HEK293 (cell line): ENCODE data around the gene ZC3H4.

Source experiments
- CTCF ChIA-PET: fragments of 350-600 bp; formaldehyde crosslinking; extraction: SDS; loops from one replicate; lab custom pipeline; 2021; ENCODE audit warnings: antibody characterized with exemption; lab: Yijun Ruan, JAX
- POLR2A ChIA-PET: fragments of 300-600 bp; formaldehyde crosslinking; extraction: SDS; loops from one replicate; lab custom pipeline; 2020; ENCODE audit warnings: antibody characterized with exemption, inconsistent platforms; lab: Yijun Ruan, JAX
- H3K27ac ChIP-seq: fragments of 200-500 bp; sonication (Bioruptor generic); 2 replicates; pipeline ENCODE4 v1.5.1; 2014; ENCODE audit warnings: low read depth, low read length, control low read depth, inconsistent platforms; ENCODE audit errors: extremely low read depth
- H3K36me3 ChIP-seq, 2 experiments: fragments of 200-500 bp in 1 of 2; sonication (Bioruptor generic) in 1 of 2; 1 replicate in 1 of 2; 2 replicates in 1 of 2; pipeline ENCODE4 v1.5.1; 2014 to 2017; ENCODE audit warnings: inconsistent platforms in 2 of 2, low read length in 2 of 2; ENCODE audit not compliant: control insufficient read depth in 2 of 2, insufficient read depth in 1 of 2
- H3K4me1 ChIP-seq: fragments of 200-500 bp; sonication (Bioruptor generic); 2 replicates; pipeline ENCODE4 v1.5.1; 2014; ENCODE audit warnings: mild to moderate bottlenecking, low read length, inconsistent platforms; ENCODE audit not compliant: control insufficient read depth, insufficient read depth
- H3K4me3 ChIP-seq: 2 replicates; pipeline ENCODE4 v1.5.1; 2011; ENCODE audit warnings: low read depth, mild to moderate bottlenecking, control low read depth, low read length, moderate library complexity
- H3K9me3 ChIP-seq: fragments of 200-500 bp; sonication (Bioruptor generic); 2 replicates; pipeline ENCODE4 v1.5.1; 2014; ENCODE audit warnings: low read depth, low read length, inconsistent platforms; ENCODE audit not compliant: control insufficient read depth, insufficient read depth
- FEZF1 ChIP-seq: fragments of 450-650 bp; formaldehyde crosslinking; IDR thresholded peaks from 2 replicates; pipeline ENCODE4 v1.5.1; 2016; ENCODE audit warnings: missing biosample characterization, missing genetic modification characterization
- GLI2 ChIP-seq: fragments of 450-650 bp; formaldehyde crosslinking; IDR thresholded peaks from 2 replicates; pipeline ENCODE4; 2017; ENCODE audit warnings: missing biosample characterization, missing genetic modification characterization, low read depth, borderline replicate concordance
- REPIN1 ChIP-seq: fragments of 450-650 bp; formaldehyde crosslinking; IDR thresholded peaks from 2 replicates; pipeline ENCODE4 v1.5.1; 2017; ENCODE audit warnings: missing biosample characterization, missing genetic modification characterization, low read depth
- SETDB1 ChIP-seq: IDR thresholded peaks from one replicate; pipeline ENCODE4 v1.6.1; 2017; ENCODE audit warnings: mild to moderate bottlenecking, low read length, moderate library complexity, mixed read lengths; ENCODE audit not compliant: insufficient read length
- ZBTB8A ChIP-seq: fragments of 450-650 bp; formaldehyde crosslinking; IDR thresholded peaks from 2 replicates; pipeline ENCODE4 v1.5.1; 2016; ENCODE audit warnings: missing biosample characterization, missing genetic modification characterization
- ZFHX2 ChIP-seq: fragments of 450-650 bp; formaldehyde crosslinking; conservative IDR thresholded peaks from 2 replicates; pipeline ENCODE4 v1.5.1; 2016; ENCODE audit warnings: missing biosample characterization, missing genetic modification characterization
- ZNF121 ChIP-seq: fragments of 450-650 bp; formaldehyde crosslinking; IDR thresholded peaks from 2 replicates; pipeline ENCODE4 v1.5.1; 2016; ENCODE audit warnings: missing biosample characterization, missing genetic modification characterization
- ZNF155 ChIP-seq: fragments of 450-650 bp; formaldehyde crosslinking; IDR thresholded peaks from 2 replicates; pipeline ENCODE4 v1.5.1; 2016; ENCODE audit warnings: missing biosample characterization, missing genetic modification characterization
- ZNF18 ChIP-seq: fragments of 450-650 bp; formaldehyde crosslinking; IDR thresholded peaks from 2 replicates; pipeline ENCODE4 v1.5.1; 2016; ENCODE audit warnings: missing biosample characterization, missing genetic modification characterization
- ZNF239 ChIP-seq: fragments of 450-650 bp; formaldehyde crosslinking; IDR thresholded peaks from 2 replicates; pipeline ENCODE4 v1.5.1; 2016; ENCODE audit warnings: missing biosample characterization, missing genetic modification characterization
- ZNF324 ChIP-seq: fragments of 450-650 bp; formaldehyde crosslinking; IDR thresholded peaks from 2 replicates; pipeline ENCODE4 v1.5.1; 2016; ENCODE audit warnings: missing biosample characterization, missing genetic modification characterization
- ZNF416 ChIP-seq: fragments of 450-650 bp; formaldehyde crosslinking; IDR thresholded peaks from 2 replicates; pipeline ENCODE4 v1.5.1; 2016; ENCODE audit warnings: missing biosample characterization, missing genetic modification characterization
- ZNF530 ChIP-seq: fragments of 450-650 bp; formaldehyde crosslinking; IDR thresholded peaks from 2 replicates; pipeline ENCODE4 v1.5.1; 2016; ENCODE audit warnings: low read depth, missing biosample characterization, missing genetic modification characterization
- ZNF558 ChIP-seq: fragments of 450-650 bp; formaldehyde crosslinking; IDR thresholded peaks from 2 replicates; pipeline ENCODE4 v1.5.1; 2016; ENCODE audit warnings: missing biosample characterization, missing genetic modification characterization
- ZNF639 ChIP-seq: fragments of 450-650 bp; formaldehyde crosslinking; IDR thresholded peaks from 2 replicates; pipeline ENCODE4 v1.5.1; 2016; ENCODE audit warnings: missing biosample characterization, missing genetic modification characterization
- ZNF677 ChIP-seq: fragments of 450-650 bp; IDR thresholded peaks from 2 replicates; pipeline ENCODE4 v1.5.0; 2018; ENCODE audit warnings: missing biosample characterization, mild to moderate bottlenecking, missing genetic modification characterization, moderate library complexity
- ZNF768 ChIP-seq: fragments of 450-650 bp; formaldehyde crosslinking; IDR thresholded peaks from 2 replicates; pipeline ENCODE4 v1.5.1; 2018; ENCODE audit warnings: missing biosample characterization, mild to moderate bottlenecking, missing genetic modification characterization
- TF ChIP-seq, protein P1 (sequence below): fragments of 450-650 bp; formaldehyde crosslinking; IDR thresholded peaks from 2 replicates; pipeline ENCODE4 v1.5.1; 2016; ENCODE audit warnings: missing biosample characterization, missing genetic modification characterization

ZC3H4 gene

GRCh38 chr19:47068246-47068645, 45.3 kb downstream of the ZC3H4 start:
- no peak overlapping the region for H3K27ac ChIP-seq
- TF ChIP-seq GLI2 (tag by site-specific recombination) (no peak), FEZF1 (no peak), ZNF18 (tag by site-specific recombination) (no peak), ZNF324 (tag by site-specific recombination) (no peak), ZFHX2 (tag by site-specific recombination) (no peak), SETDB1 (no peak), ZNF121 (tag by site-specific recombination) (no peak), ZBTB8A (tag by site-specific recombination) (no peak), ZNF155 (tag by site-specific recombination) (no peak), ZNF768 (tag by site-specific recombination) (no peak), ZNF639 (no peak), REPIN1 (tag by site-specific recombination) (no peak), ZNF416 (tag by site-specific recombination) (no peak), ZNF558 (no peak), ZNF530 (tag by site-specific recombination) (no peak)
- ChIA-PET CTCF (interaction anchor here (1.1 to 1.2 kb wide), 2 partner anchors 11 to 32 kb away, joined by 3 read pairs; no protein-coding TSS in a partner anchor), POLR2A (interaction anchor here (0.5 to 1.4 kb wide), 4 partner anchors 9 to 170 kb away, joined by 3 read pairs; no protein-coding TSS in a partner anchor)
- H3K36me3 ChIP-seq: peaks cover 9 to 90% of the 10 kb centered on the region in 2 experiments
- no peak overlapping the region for H3K4me3 ChIP-seq
- H3K4me1 ChIP-seq: no peaks in the 10 kb centered on the region
- no peaks in the 10 kb centered on the region for H3K9me3 ChIP-seq

GRCh38 chr19:47067215-47067847, 46.2 kb downstream of the ZC3H4 start:
- POLR2A ChIA-PET: interaction anchor here (0.5 to 1.4 kb wide), 3 partner anchors 8 to 171 kb away, joined by 3 read pairs; no protein-coding TSS in a partner anchor
- peaks cover 5 to 84% of the 10 kb centered on the region in 2 experiments for H3K36me3 ChIP-seq

More at GRCh38 chr19:47067215-47067847, 46.2 kb downstream of the ZC3H4 start:
- CTCF ChIA-PET: interaction anchor here (0.6 to 1.2 kb wide), 3 partner anchors 12 to 32 kb away, joined by 3 to 4 read pairs (median 3); no protein-coding TSS in a partner anchor
- Histone ChIP-seq H3K4me3 (no peak overlapping the region), H3K27ac (no peak overlapping the region), H3K9me3 (no peaks in the 10 kb centered on the region), H3K4me1 (no peaks in the 10 kb centered on the region)
- TF ChIP-seq, protein P1, sequence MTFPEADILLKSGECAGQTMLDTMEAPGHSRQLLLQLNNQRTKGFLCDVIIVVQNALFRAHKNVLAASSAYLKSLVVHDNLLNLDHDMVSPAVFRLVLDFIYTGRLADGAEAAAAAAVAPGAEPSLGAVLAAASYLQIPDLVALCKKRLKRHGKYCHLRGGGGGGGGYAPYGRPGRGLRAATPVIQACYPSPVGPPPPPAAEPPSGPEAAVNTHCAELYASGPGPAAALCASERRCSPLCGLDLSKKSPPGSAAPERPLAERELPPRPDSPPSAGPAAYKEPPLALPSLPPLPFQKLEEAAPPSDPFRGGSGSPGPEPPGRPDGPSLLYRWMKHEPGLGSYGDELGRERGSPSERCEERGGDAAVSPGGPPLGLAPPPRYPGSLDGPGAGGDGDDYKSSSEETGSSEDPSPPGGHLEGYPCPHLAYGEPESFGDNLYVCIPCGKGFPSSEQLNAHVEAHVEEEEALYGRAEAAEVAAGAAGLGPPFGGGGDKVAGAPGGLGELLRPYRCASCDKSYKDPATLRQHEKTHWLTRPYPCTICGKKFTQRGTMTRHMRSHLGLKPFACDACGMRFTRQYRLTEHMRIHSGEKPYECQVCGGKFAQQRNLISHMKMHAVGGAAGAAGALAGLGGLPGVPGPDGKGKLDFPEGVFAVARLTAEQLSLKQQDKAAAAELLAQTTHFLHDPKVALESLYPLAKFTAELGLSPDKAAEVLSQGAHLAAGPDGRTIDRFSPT (tag by site-specific recombination): no peak
- TF ChIP-seq ZNF677 (tag by site-specific recombination) (no peak), ZNF239 (tag by site-specific recombination) (no peak)
